H9 (cell line): Measurements from ENCODE around the gene HEYL. TPM values are rescaled to one million over a fixed set of nuclear protein-coding genes. Genes with fewer than 3 reads are reported as not detected.

ENCODE experiments used
- DNase-seq: peaks from one replicate; pipeline ENCODE4 v3.0.0-alpha.2; 2017
- H2AFZ ChIP-seq: one replicate; pipeline ENCODE4 v1.6.1; 2013; ENCODE audit warnings: mild to moderate bottlenecking, low read length, control low read depth, moderate library complexity
- H2AK5ac ChIP-seq: 2 replicates; pipeline ENCODE4 v1.6.1; 2013; ENCODE audit warnings: low read length, control low read depth, mixed read lengths; ENCODE audit not compliant: insufficient read length
- H2BK120ac ChIP-seq: one replicate; pipeline ENCODE4 v1.6.1; 2013; ENCODE audit warnings: low read depth, mild to moderate bottlenecking, low read length, control low read depth, inconsistent platforms; ENCODE audit not compliant: poor library complexity, severe bottlenecking
- H2BK12ac ChIP-seq: 2 replicates; pipeline ENCODE4 v1.6.1; 2013; ENCODE audit warnings: low read length, control low read depth, mixed read lengths, low read depth; ENCODE audit not compliant: insufficient read length
- H2BK15ac ChIP-seq: 2 replicates; pipeline ENCODE4 v1.6.1; 2013; ENCODE audit warnings: low read depth, low read length, control low read depth
- H2BK20ac ChIP-seq: one replicate; pipeline ENCODE4 v1.6.1; 2013; ENCODE audit warnings: low read depth, mild to moderate bottlenecking, low read length, control low read depth, inconsistent platforms; ENCODE audit not compliant: poor library complexity, severe bottlenecking
- H2BK5ac ChIP-seq: 2 replicates; pipeline ENCODE4 v1.6.1; 2013; ENCODE audit warnings: low read length, control low read depth, mixed read lengths; ENCODE audit not compliant: insufficient read length
- H3K14ac ChIP-seq: 2 replicates; pipeline ENCODE4 v1.6.1; 2013; ENCODE audit warnings: low read length, control low read depth; ENCODE audit not compliant: insufficient read depth
- H3K18ac ChIP-seq: 2 replicates; pipeline ENCODE4 v1.6.1; 2013; ENCODE audit warnings: low read depth, mild to moderate bottlenecking, mixed read lengths, low read length, control low read depth; ENCODE audit not compliant: insufficient read length
- H3K23ac ChIP-seq: 2 replicates; pipeline ENCODE4 v1.6.1; 2013; ENCODE audit warnings: low read length, control low read depth, mixed read lengths, low read depth; ENCODE audit not compliant: insufficient read length
- H3K23me2 ChIP-seq: 2 replicates; pipeline ENCODE4 v1.6.1; 2013; ENCODE audit warnings: low read depth, mild to moderate bottlenecking, mixed read lengths, low read length, control low read depth; ENCODE audit not compliant: insufficient read length, poor library complexity, severe bottlenecking
- H3K27ac ChIP-seq: 2 replicates; pipeline ENCODE4 v1.5.1; 2013; ENCODE audit warnings: low read length, control low read depth, mixed read lengths, low read depth; ENCODE audit not compliant: insufficient read length
- H3K27me3 ChIP-seq: 2 replicates; pipeline ENCODE4 v1.6.1; 2013; ENCODE audit warnings: low read length, control low read depth, inconsistent platforms; ENCODE audit not compliant: insufficient read depth
- H3K4ac ChIP-seq: 2 replicates; pipeline ENCODE4 v1.6.1; 2013; ENCODE audit warnings: low read depth, mild to moderate bottlenecking, control low read depth, inconsistent platforms, low read length, moderate library complexity
- H3K4me1 ChIP-seq: 2 replicates; pipeline ENCODE4 v1.6.1; 2013; ENCODE audit warnings: low read length, control low read depth, inconsistent platforms; ENCODE audit not compliant: insufficient read depth
- H3K4me2 ChIP-seq: 2 replicates; pipeline ENCODE4 v1.6.1; 2013; ENCODE audit warnings: low read length, control low read depth, mixed read lengths; ENCODE audit not compliant: insufficient read length, insufficient read depth
- H3K56ac ChIP-seq: 2 replicates; pipeline ENCODE4 v1.6.1; 2013; ENCODE audit warnings: low read depth, mild to moderate bottlenecking, mixed read lengths, low read length, control low read depth; ENCODE audit not compliant: insufficient read length
- H3K79me1 ChIP-seq: 2 replicates; pipeline ENCODE4 v1.6.1; 2013; ENCODE audit warnings: low read depth, mild to moderate bottlenecking, moderate library complexity, low read length, control low read depth, inconsistent platforms; ENCODE audit not compliant: insufficient read depth, poor library complexity, severe bottlenecking
- H3K79me2 ChIP-seq: 2 replicates; pipeline ENCODE4 v1.6.1; 2013; ENCODE audit warnings: low read length, control low read depth, inconsistent platforms; ENCODE audit not compliant: insufficient read depth
- H3K9ac ChIP-seq: 2 replicates; pipeline ENCODE4 v1.6.1; 2013; ENCODE audit warnings: low read length, control low read depth, mixed read lengths; ENCODE audit not compliant: insufficient read length; ENCODE audit errors: extremely low read depth
- H3K9me3 ChIP-seq: one replicate; pipeline ENCODE4 v1.6.1; 2013; ENCODE audit warnings: low read depth, low read length, inconsistent platforms; ENCODE audit not compliant: control insufficient read depth
- H3T11ph ChIP-seq: one replicate; pipeline ENCODE4 v1.6.1; 2013; ENCODE audit warnings: mild to moderate bottlenecking, low read length, control low read depth, inconsistent platforms
- H4K20me1 ChIP-seq: one replicate; pipeline ENCODE4 v1.6.1; 2013; ENCODE audit not compliant: control insufficient read depth, insufficient read length, insufficient read depth
- H4K5ac ChIP-seq: 2 replicates; pipeline ENCODE4 v1.6.1; 2013; ENCODE audit warnings: low read depth, mild to moderate bottlenecking, mixed read lengths, low read length, control low read depth; ENCODE audit not compliant: insufficient read length
- H4K8ac ChIP-seq: replicated peaks from 2 replicates; pipeline ENCODE4 v1.6.1; 2013; ENCODE audit warnings: low read length, control low read depth, mixed read lengths, low read depth; ENCODE audit not compliant: insufficient read length
- H4K91ac ChIP-seq: 2 replicates; pipeline ENCODE4 v1.6.1; 2013; ENCODE audit warnings: low read depth, mild to moderate bottlenecking, moderate library complexity, mixed read lengths, low read length, control low read depth; ENCODE audit not compliant: insufficient read length
- H3K27ac Mint-ChIP-seq, 3 experiments: 2 replicates in 2 of 3; 3 replicates in 1 of 3; pipeline ENCODE4 v1.8.0; 2020 to 2021; ENCODE audit warnings: mixed read lengths in 3 of 3, mild to moderate bottlenecking in 1 of 3, moderate library complexity in 1 of 3
- H3K27me3 Mint-ChIP-seq: 2 replicates; pipeline ENCODE4 v1.8.0; 2021; ENCODE audit warnings: low read depth, mild to moderate bottlenecking, moderate library complexity, mixed read lengths
- H3K36me3 Mint-ChIP-seq, 3 experiments: 2 replicates in 2 of 3; 3 replicates in 1 of 3; pipeline ENCODE4 v1.8.0; 2020 to 2021; ENCODE audit warnings: low read depth in 3 of 3, mixed read lengths in 3 of 3; ENCODE audit not compliant: insufficient read depth in 1 of 3
- H3K4me1 Mint-ChIP-seq, 2 experiments: 2 replicates each; pipeline ENCODE4 v1.8.0; 2020; ENCODE audit warnings: mixed read lengths in 2 of 2
- H3K4me3 Mint-ChIP-seq, 2 experiments: 2 replicates in 1 of 2; 3 replicates in 1 of 2; pipeline ENCODE4 v1.8.0; 2020 to 2021; ENCODE audit warnings: mild to moderate bottlenecking in 2 of 2, mixed read lengths in 2 of 2, moderate library complexity in 1 of 2
- H3K9me3 Mint-ChIP-seq, 2 experiments: 2 replicates in 1 of 2; 3 replicates in 1 of 2; pipeline ENCODE4 v1.8.0; 2020; ENCODE audit warnings: mild to moderate bottlenecking in 2 of 2, mixed read lengths in 2 of 2, moderate library complexity in 1 of 2
- WGBS: extraction: QIAGEN DNeasy Blood & Tissue Kit; methylation state at CpG from one replicate; pipeline ENCODE4 v1.1.7; 2013; ENCODE audit warnings: missing lambda C conversion rate, low lambda C conversion rate, mixed read lengths; ENCODE audit not compliant: insufficient read length; ENCODE audit errors: extremely low coverage; 5-methylcytosine and 5-hydroxymethylcytosine counted together
- total RNA-seq: library from RNA; stranded (reverse); gene quantifications from 2 replicates; pipeline ENCODE4 v1.2.1, GENCODE V29; 2021
- TF ChIP-seq, protein P1 (sequence below): fragments of 200-600 bp; sonication (generic); conservative IDR thresholded peaks from 3 replicates; pipeline ENCODE4 v1.8.0; 2021; ENCODE audit warnings: antibody characterized with exemption, mild to moderate bottlenecking

The HEYL gene
- total RNA-seq, 1 experiment from 2014 or later: 1.9 TPM

DNA sequence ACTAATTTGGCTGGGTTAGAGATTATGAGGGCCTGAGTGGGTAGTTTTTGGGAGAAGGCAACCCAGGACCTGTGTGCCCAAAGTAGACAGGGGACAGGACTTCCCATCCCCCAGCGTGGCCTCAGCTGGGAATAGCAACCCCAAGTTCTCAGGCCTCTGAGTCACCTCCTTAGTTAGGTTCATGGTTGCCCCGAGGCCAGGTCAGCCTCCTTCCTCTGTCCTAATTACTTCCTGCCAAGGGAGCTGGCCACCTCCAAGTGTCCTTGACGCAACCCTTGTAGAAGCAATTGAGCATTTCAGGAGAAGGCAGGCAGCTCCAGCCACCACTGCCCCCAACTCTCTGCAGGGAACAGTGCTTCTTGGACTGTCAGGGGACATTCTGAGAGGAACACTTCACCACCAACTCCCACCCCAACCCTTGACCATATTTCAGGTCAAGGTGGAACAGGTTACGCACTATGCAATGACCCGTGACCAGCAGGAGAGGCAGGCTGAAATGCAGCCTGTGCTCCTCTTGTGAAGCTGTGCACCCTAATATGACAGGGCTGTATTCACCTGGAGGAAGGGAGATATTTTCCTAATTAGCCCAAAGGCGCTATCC, 37.6 kb upstream of the HEYL start:
- Histone ChIP-seq H3K23me2 (peaks cover 5% of the 10 kb centered on the region), H2BK12ac (no peak overlapping the region), H3T11ph (no peak overlapping the region), H3K56ac (no peak overlapping the region), H2AK5ac (no peak overlapping the region), H3K14ac (no peak overlapping the region), H3K79me1 (no peaks in the 10 kb centered on the region), H2BK20ac (no peak overlapping the region), H3K4ac (no peak overlapping the region), H3K27me3 (peaks cover 76% of the 10 kb centered on the region), H4K91ac (no peak overlapping the region), H3K27ac (no peak overlapping the region), H2AFZ (no peak overlapping the region), H2BK5ac (no peak overlapping the region), H3K4me1 (no peaks in the 10 kb centered on the region), H2BK15ac (no peak overlapping the region), H4K8ac (no peak overlapping the region), H3K18ac (no peak overlapping the region), H3K23ac (no peak overlapping the region), H4K20me1 (no peaks in the 10 kb centered on the region), H4K5ac (no peak overlapping the region), H3K9me3 (no peaks in the 10 kb centered on the region), H3K79me2 (no peaks in the 10 kb centered on the region), H2BK120ac (no peak overlapping the region), H3K9ac (no peak overlapping the region), H3K4me2 (no peak overlapping the region)
- TF ChIP-seq, protein P1, sequence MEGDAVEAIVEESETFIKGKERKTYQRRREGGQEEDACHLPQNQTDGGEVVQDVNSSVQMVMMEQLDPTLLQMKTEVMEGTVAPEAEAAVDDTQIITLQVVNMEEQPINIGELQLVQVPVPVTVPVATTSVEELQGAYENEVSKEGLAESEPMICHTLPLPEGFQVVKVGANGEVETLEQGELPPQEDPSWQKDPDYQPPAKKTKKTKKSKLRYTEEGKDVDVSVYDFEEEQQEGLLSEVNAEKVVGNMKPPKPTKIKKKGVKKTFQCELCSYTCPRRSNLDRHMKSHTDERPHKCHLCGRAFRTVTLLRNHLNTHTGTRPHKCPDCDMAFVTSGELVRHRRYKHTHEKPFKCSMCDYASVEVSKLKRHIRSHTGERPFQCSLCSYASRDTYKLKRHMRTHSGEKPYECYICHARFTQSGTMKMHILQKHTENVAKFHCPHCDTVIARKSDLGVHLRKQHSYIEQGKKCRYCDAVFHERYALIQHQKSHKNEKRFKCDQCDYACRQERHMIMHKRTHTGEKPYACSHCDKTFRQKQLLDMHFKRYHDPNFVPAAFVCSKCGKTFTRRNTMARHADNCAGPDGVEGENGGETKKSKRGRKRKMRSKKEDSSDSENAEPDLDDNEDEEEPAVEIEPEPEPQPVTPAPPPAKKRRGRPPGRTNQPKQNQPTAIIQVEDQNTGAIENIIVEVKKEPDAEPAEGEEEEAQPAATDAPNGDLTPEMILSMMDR: no peak
- H3K4me3 Mint-ChIP-seq: no peak overlapping the region
- no peak for DNase-seq
- no peaks in the 10 kb centered on the region for H3K9me3 Mint-ChIP-seq
- H3K4me1 Mint-ChIP-seq: no peaks in the 10 kb centered on the region; a peak in 1 of 4 replicates
- no peaks in the 10 kb centered on the region; a peak in 1 of 7 replicates for H3K36me3 Mint-ChIP-seq
- peaks cover 99% of the 10 kb centered on the region for H3K27me3 Mint-ChIP-seq
- WGBS: no CpG with 5 or more reads among the region's 6 CpGs
- H3K27ac Mint-ChIP-seq: no peak overlapping the region
